Measurements from ENCODE around the gene RTRAF. TPM values are rescaled to one million over a fixed set of nuclear protein-coding genes. Genes with fewer than 3 reads are reported as not detected.

The RTRAF gene
- total RNA-seq = 60.8 and 72.8 TPM in 2 replicates

DNA sequence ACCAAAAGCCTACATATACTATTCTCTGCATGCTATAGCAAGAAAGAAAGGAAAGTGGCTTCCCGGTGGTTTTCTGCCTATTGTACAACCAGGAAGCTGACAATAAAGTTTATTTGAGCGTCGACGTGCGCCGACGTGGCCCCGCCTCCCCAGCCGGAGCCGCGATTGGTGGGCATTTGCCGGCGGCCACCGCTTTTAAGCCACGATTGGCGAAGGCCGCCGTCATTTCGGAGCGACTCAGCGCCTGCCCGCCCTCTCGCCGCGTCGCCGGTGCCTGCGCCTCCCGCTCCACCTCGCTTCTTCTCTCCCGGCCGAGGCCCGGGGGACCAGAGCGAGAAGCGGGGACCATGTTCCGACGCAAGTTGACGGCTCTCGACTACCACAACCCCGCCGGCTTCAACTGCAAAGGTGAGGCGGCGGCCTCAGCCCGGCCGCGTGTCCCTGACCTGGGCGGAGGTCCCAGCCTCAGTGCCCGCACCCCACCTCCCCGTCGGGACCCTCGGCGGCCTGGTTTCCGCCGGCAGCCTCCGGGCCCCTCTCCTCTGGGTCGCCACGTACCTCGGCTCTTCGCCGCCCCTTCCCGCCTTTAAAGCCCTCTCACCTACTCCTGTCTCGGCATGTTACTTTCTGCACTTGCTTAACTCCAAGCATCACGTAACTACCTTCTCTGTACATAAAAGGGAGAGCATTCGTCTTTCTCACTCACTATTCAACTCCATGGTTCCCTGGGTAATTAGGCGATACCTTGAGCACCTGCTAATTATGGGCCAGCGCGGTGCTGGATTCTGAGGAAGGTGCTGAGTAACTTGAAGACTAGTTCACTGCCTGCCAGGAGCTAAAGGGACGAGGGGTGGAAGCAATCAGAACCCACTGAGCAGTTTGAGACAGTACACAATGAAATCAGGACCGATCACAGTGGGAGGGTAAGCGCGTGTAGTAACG is at the start of gene RTRAF:
Gene RTRAF (plus strand): TSS at position 254 of the 942 bp plus-strand sequence. CDS start 94 bp downstream, at position 348.

Other genes with a start within 250 kb of the RTRAF start
- 6.1 and 7.5 TPM in 2 replicates for gene GNG2, start 128.9 kb upstream of the RTRAF start, total RNA-seq
- 37.8 and 301 TPM in 2 replicates for gene NID2, start 79.5 kb downstream of the RTRAF start, total RNA-seq